Hepatocyte (in vitro differentiated cells): ENCODE measurements around the gene SERF2. TPM values are rescaled to one million over a fixed set of nuclear protein-coding genes. Genes with fewer than 3 reads are reported as not detected.
A peak's percentile ranks its signal among the peaks of the same experiment; 100 is the strongest.
"Not testable (repeated sequence)": the region's sequence is repeated elsewhere in the genome, so short reads cannot be mapped to it uniquely, and the experiment has no call there.

Experiments
- DNase-seq: peaks from one replicate; pipeline ENCODE4 v3.0.0-alpha.2; 2016; ENCODE audit warnings: low spot score
- H2AFZ ChIP-seq: fragments of 200-600 bp; sonication (generic); 2 replicates; pipeline ENCODE4 v1.6.0; 2016; ENCODE audit warnings: antibody characterized with exemption, mild to moderate bottlenecking
- H3K27ac ChIP-seq: fragments of 200-600 bp; sonication (generic); 2 replicates; pipeline ENCODE4 v1.5.1; 2016; ENCODE audit warnings: mild to moderate bottlenecking
- H3K27me3 ChIP-seq: fragments of 200-600 bp; sonication (generic); 2 replicates; pipeline ENCODE4 v1.6.1; 2016
- H3K36me3 ChIP-seq: fragments of 200-600 bp; sonication (generic); replicated peaks from 2 replicates; pipeline ENCODE4 v1.5.1; 2016; ENCODE audit warnings: low read depth; ENCODE audit not compliant: insufficient read depth
- H3K4me1 ChIP-seq: fragments of 200-600 bp; sonication (generic); 2 replicates; pipeline ENCODE4 v1.5.1; 2016; ENCODE audit warnings: mild to moderate bottlenecking, moderate library complexity; ENCODE audit not compliant: insufficient read depth
- H3K4me2 ChIP-seq: fragments of 200-600 bp; sonication (generic); 2 replicates; pipeline ENCODE4 v1.6.0; 2016
- H3K4me3 ChIP-seq: fragments of 200-600 bp; sonication (generic); 2 replicates; pipeline ENCODE4 v1.5.1; 2016; ENCODE audit warnings: mild to moderate bottlenecking
- H3K79me2 ChIP-seq: fragments of 200-600 bp; sonication (generic); 2 replicates; pipeline ENCODE4 v1.6.0; 2017; ENCODE audit warnings: mild to moderate bottlenecking
- H3K9me2 ChIP-seq: fragments of 200-600 bp; sonication (generic); replicated peaks from 2 replicates; pipeline ENCODE4 v1.6.0; 2017; ENCODE audit warnings: mild to moderate bottlenecking; ENCODE audit not compliant: insufficient read depth
- H3K9me3 ChIP-seq: fragments of 200-600 bp; sonication (generic); 2 replicates; pipeline ENCODE4 v1.5.1; 2016; ENCODE audit warnings: low read depth, mild to moderate bottlenecking
- H4K20me1 ChIP-seq: fragments of 200-600 bp; sonication (generic); 2 replicates; pipeline ENCODE4 v1.6.0; 2016; ENCODE audit warnings: mild to moderate bottlenecking; ENCODE audit not compliant: insufficient read depth, poor library complexity, severe bottlenecking
- CTCF ChIP-seq: fragments of 200-600 bp; sonication (generic); IDR thresholded peaks from 2 replicates; pipeline ENCODE4 v1.5.1; 2016; ENCODE audit warnings: antibody characterized with exemption, mild to moderate bottlenecking; ENCODE audit not compliant: poor library complexity
- EZH2 ChIP-seq: fragments of 200-600 bp; sonication (generic); IDR thresholded peaks from 2 replicates; pipeline ENCODE4 v1.6.1; 2016; ENCODE audit warnings: antibody characterized with exemption, mild to moderate bottlenecking, borderline replicate concordance
- EZH2phosphoT487 ChIP-seq: fragments of 200-600 bp; sonication (generic); IDR thresholded peaks from one replicate; pipeline ENCODE4 v1.6.1; 2018; ENCODE audit warnings: antibody characterized with exemption, mild to moderate bottlenecking, low read depth, moderate library complexity; ENCODE audit not compliant: unreplicated experiment, severe bottlenecking
- WGBS: methylation state at CpG from one replicate; pipeline ENCODE4 v1.1.6; 2016; ENCODE audit warnings: low lambda C conversion rate; ENCODE audit errors: missing lambda C conversion rate; 5-methylcytosine and 5-hydroxymethylcytosine counted together
- polyA plus RNA-seq: library from polyadenylated mRNA; unstranded; fragments of >200 nt; fragmentation: Nextera tagmentation; extraction: Ambion mirVana; gene quantifications from 2 replicates; pipeline ENCODE4 v1.2.1, GENCODE V29; 2016
- total RNA-seq: library from RNA; depleted of rRNA; stranded (reverse); fragments of >200 nt; gene quantifications from 2 replicates; pipeline ENCODE4 v1.2.3, GENCODE V29; 2014

SERF2 gene
- total and polyA plus RNA-seq, 2 experiments from 2014 or later = 958 to 2,443 TPM

GRCh38 chr15:43800286-43801141, 8.4 kb downstream of the SERF2 start, which contains the start of gene HYPK:
HYPK (plus strand) TSS chr15:43800599; CDS start chr15:43800623, 24 bp downstream.
- WGBS = 9% methylated on average over 44 of the region's 44 CpGs
- TF ChIP-seq EZH2phosphoT487 (no peak), CTCF (no peak), EZH2 (no peak)
- peak; percentile 95 for DNase-seq
- H3K27me3 ChIP-seq = no peaks in the 10 kb centered on the region
- peaks cover 28% of the 10 kb centered on the region for H3K4me1 ChIP-seq
- no peaks in the 10 kb centered on the region for H3K9me2 ChIP-seq
- H3K27ac ChIP-seq = peak within 1 kb of the TSS; percentile 94
- no peaks in the 10 kb centered on the region for H3K36me3 ChIP-seq
- peak within 1 kb of the TSS; percentile 62 for H2AFZ ChIP-seq
- H3K79me2 ChIP-seq = peaks cover 20% of the 10 kb centered on the region
- peak within 1 kb of the TSS; percentile 70 for H3K4me3 ChIP-seq
- no peaks in the 10 kb centered on the region for H4K20me1 ChIP-seq
- peak within 1 kb of the TSS; percentile 90 for H3K4me2 ChIP-seq
- no peaks in the 10 kb centered on the region for H3K9me3 ChIP-seq

- peaks cover 24% of the 10 kb centered on the region for H3K4me1 ChIP-seq
- not testable (repeated sequence) for H3K27me3 ChIP-seq, H3K36me3 ChIP-seq, DNase-seq, H4K20me1 ChIP-seq, H3K27ac ChIP-seq, H3K4me3 ChIP-seq, H3K9me2 ChIP-seq, H3K4me2 ChIP-seq, H3K9me3 ChIP-seq, H2AFZ ChIP-seq
- H3K79me2 ChIP-seq = peaks cover 16% of the 10 kb centered on the region
- 96% methylated on average over 7 of the region's 7 CpGs for WGBS
These were observed 10.6 kb downstream of the SERF2 start for GRCh38 chr15:43802676-43803075.

GRCh38 chr15:43808435-43808950, 16.4 kb downstream of the SERF2 start:
- H3K27ac ChIP-seq = no peak overlapping the region

More at GRCh38 chr15:43808435-43808950, 16.4 kb downstream of the SERF2 start:
- no peaks in the 10 kb centered on the region for H3K36me3 ChIP-seq
- 91% methylated on average over 5 of the region's 5 CpGs for WGBS
- no peak overlapping the region for H3K4me2 ChIP-seq
- H2AFZ ChIP-seq = no peak overlapping the region
- no peaks in the 10 kb centered on the region for H3K4me1 ChIP-seq
- DNase-seq = no peak
- no peak overlapping the region for H3K4me3 ChIP-seq
- H3K9me3 ChIP-seq = no peaks in the 10 kb centered on the region
- TF ChIP-seq EZH2phosphoT487 (no peak), EZH2 (no peak), CTCF (no peak)
- no peaks in the 10 kb centered on the region for H3K9me2 ChIP-seq
- H3K79me2 ChIP-seq = no peaks in the 10 kb centered on the region
- no peaks in the 10 kb centered on the region for H3K27me3 ChIP-seq
- no peaks in the 10 kb centered on the region for H4K20me1 ChIP-seq
